ENCODE data around the gene KAT6B.

The KAT6B gene

GRCh38 chr10:74823791-74824183 lies 2.6 kb upstream of the KAT6B start:
- Histone ChIP-seq H3K4me3 (IDR thresholded peaks at IDR 0.05; ENCODE audit: insufficient read depth, low read depth, low read length) (no peak overlapping the region), H3K27ac (no peak overlapping the region), H3K4me1 (ENCODE audit: low read depth, poor library complexity, severe bottlenecking) (peaks cover 17% of the 10 kb centered on the region), H3K36me3 (ENCODE audit: insufficient read depth) (no peaks in the 10 kb centered on the region), H2AFZ (ENCODE audit: low read depth) (no peak overlapping the region), H3K27me3 (ENCODE audit: insufficient read depth, low read depth) (no peaks in the 10 kb centered on the region), H3K79me2 (ENCODE audit: insufficient read depth, low read depth) (peaks cover 18% of the 10 kb centered on the region), H4K20me1 (ENCODE audit: insufficient read depth) (no peaks in the 10 kb centered on the region), H3K4me2 (no peak overlapping the region), H3K9ac (no peak overlapping the region)
- TF ChIP-seq CTCF (conservative IDR thresholded peaks at IDR 0.05; ENCODE audit: low read depth, low read length), result no peak

GRCh38 chr10:74824184-74824899 lies 2.1 kb upstream of the KAT6B start:
- Histone ChIP-seq H3K4me2 (peak overlapping the region; percentile 88), H3K79me2 (ENCODE audit: insufficient read depth, low read depth) (peaks cover 23% of the 10 kb centered on the region), H3K4me3 (IDR thresholded peaks at IDR 0.05; ENCODE audit: insufficient read depth, low read depth, low read length) (no peak overlapping the region), H3K27ac (peak overlapping the region; percentile 53; the same call in 1 of the 2 replicates), H2AFZ (ENCODE audit: low read depth) (peak overlapping the region; percentile 85), H3K4me1 (ENCODE audit: low read depth, poor library complexity, severe bottlenecking) (peaks cover 17% of the 10 kb centered on the region), H4K20me1 (ENCODE audit: insufficient read depth) (no peaks in the 10 kb centered on the region), H3K36me3 (ENCODE audit: insufficient read depth) (no peaks in the 10 kb centered on the region), H3K27me3 (ENCODE audit: insufficient read depth, low read depth) (no peaks in the 10 kb centered on the region), H3K9ac (peak overlapping the region; percentile 76; the same call in 1 of the 2 replicates)
- TF ChIP-seq CTCF (conservative IDR thresholded peaks at IDR 0.05; ENCODE audit: low read depth, low read length), result no peak

GRCh38 chr10:74824900-74825370 lies 1.5 kb upstream of the KAT6B start:
- H3K27ac ChIP-seq, result peak overlapping the region; percentile 53
- H3K36me3 ChIP-seq (ENCODE audit: insufficient read depth), result no peaks in the 10 kb centered on the region
- H3K4me3 ChIP-seq (IDR thresholded peaks at IDR 0.05; ENCODE audit: insufficient read depth, low read depth, low read length), result no peak overlapping the region
- TF ChIP-seq CTCF (conservative IDR thresholded peaks at IDR 0.05; ENCODE audit: low read depth, low read length), result no peak
- H3K79me2 ChIP-seq (ENCODE audit: insufficient read depth, low read depth), result peaks cover 26% of the 10 kb centered on the region
- peak overlapping the region; percentile 85 for H2AFZ ChIP-seq (ENCODE audit: low read depth)
- peak overlapping the region; percentile 88 for H3K4me2 ChIP-seq
- no peaks in the 10 kb centered on the region for H4K20me1 ChIP-seq (ENCODE audit: insufficient read depth)
- H3K27me3 ChIP-seq (ENCODE audit: insufficient read depth, low read depth), result no peaks in the 10 kb centered on the region
- peak overlapping the region; percentile 76; the same call in 1 of the 2 replicates for H3K9ac ChIP-seq
- H3K4me1 ChIP-seq (ENCODE audit: low read depth, poor library complexity, severe bottlenecking), result peaks cover 17% of the 10 kb centered on the region

- H3K27ac ChIP-seq, result peak overlapping the region; percentile 72
These were observed 844 bp upstream of the KAT6B start for GRCh38 chr10:74825371-74826141.

More at GRCh38 chr10:74825371-74826141, 844 bp upstream of the KAT6B start:
- H3K9ac ChIP-seq, result peak overlapping the region; percentile 76
- no peaks in the 10 kb centered on the region for H3K27me3 ChIP-seq (ENCODE audit: insufficient read depth, low read depth)
- no peak overlapping the region for H3K4me3 ChIP-seq (IDR thresholded peaks at IDR 0.05; ENCODE audit: insufficient read depth, low read depth, low read length)
- TF ChIP-seq CTCF (conservative IDR thresholded peaks at IDR 0.05; ENCODE audit: low read depth, low read length), result no peak
- peaks cover 31% of the 10 kb centered on the region for H3K79me2 ChIP-seq (ENCODE audit: insufficient read depth, low read depth)
- H3K36me3 ChIP-seq (ENCODE audit: insufficient read depth), result no peaks in the 10 kb centered on the region
- no peaks in the 10 kb centered on the region for H4K20me1 ChIP-seq (ENCODE audit: insufficient read depth)
- peak overlapping the region; percentile 91; the same call in 1 of the 2 replicates for H2AFZ ChIP-seq (ENCODE audit: low read depth)
- H3K4me1 ChIP-seq (ENCODE audit: low read depth, poor library complexity, severe bottlenecking), result peaks cover 17% of the 10 kb centered on the region
- H3K4me2 ChIP-seq, result no peak overlapping the region; the same call in 1 of the 2 replicates

All from KMS-11 (cell line).